Mesodermal cell (in vitro differentiated cells): ENCODE measurements around the gene GARIN5A.
"Not testable (repeated sequence)": the region's sequence is repeated elsewhere in the genome, so short reads cannot be mapped to it uniquely, and the experiment has no call there.

Experiments used
- H3K27ac ChIP-seq: 2 replicates; pipeline ENCODE4 v1.7.0; 2013; ENCODE audit warnings: mild to moderate bottlenecking, low read depth, low read length, moderate library complexity; ENCODE audit not compliant: severe bottlenecking
- H3K36me3 ChIP-seq: 2 replicates; pipeline ENCODE4 v1.7.1; 2013; ENCODE audit warnings: mild to moderate bottlenecking, low read length, moderate library complexity; ENCODE audit not compliant: control insufficient read depth, insufficient read depth
- H3K4me1 ChIP-seq: one replicate; pipeline ENCODE4 v1.7.1; 2013; ENCODE audit warnings: mild to moderate bottlenecking, low read length; ENCODE audit not compliant: insufficient read depth, control insufficient read depth, poor library complexity, severe bottlenecking
- H3K4me3 ChIP-seq: 2 replicates; pipeline ENCODE4 v1.7.0; 2013; ENCODE audit warnings: low read length, control low read depth, mild to moderate bottlenecking; ENCODE audit not compliant: insufficient read depth, poor library complexity, severe bottlenecking; ENCODE audit errors: extremely low read depth
- H3K9me3 ChIP-seq: 2 replicates; pipeline ENCODE4 v1.7.1; 2013; ENCODE audit warnings: mild to moderate bottlenecking, low read length, moderate library complexity; ENCODE audit not compliant: control insufficient read depth
- WGBS, 2 experiments: methylation state at CpG; one replicate each; pipeline ENCODE4 v1.1.5; 2013; ENCODE audit warnings: missing lambda C conversion rate in 2 of 2; ENCODE audit not compliant: insufficient coverage in 2 of 2; 5-methylcytosine and 5-hydroxymethylcytosine counted together

Gene GARIN5A

GRCh38 chr19:50476907-50477238 lies 225 bp upstream of the GARIN5A start:
- H3K9me3 ChIP-seq: peaks cover 6% of the 10 kb centered on the region
- H3K27ac ChIP-seq: no peak overlapping the region
- H3K4me3 ChIP-seq: peak overlapping the region; percentile 71
- 19 to 22% methylated on average over 15 to 16 of the region's 20 CpGs for WGBS, 2 experiments
- no peaks in the 10 kb centered on the region for H3K4me1 ChIP-seq
- peaks cover 26% of the 10 kb centered on the region for H3K36me3 ChIP-seq

DNA sequence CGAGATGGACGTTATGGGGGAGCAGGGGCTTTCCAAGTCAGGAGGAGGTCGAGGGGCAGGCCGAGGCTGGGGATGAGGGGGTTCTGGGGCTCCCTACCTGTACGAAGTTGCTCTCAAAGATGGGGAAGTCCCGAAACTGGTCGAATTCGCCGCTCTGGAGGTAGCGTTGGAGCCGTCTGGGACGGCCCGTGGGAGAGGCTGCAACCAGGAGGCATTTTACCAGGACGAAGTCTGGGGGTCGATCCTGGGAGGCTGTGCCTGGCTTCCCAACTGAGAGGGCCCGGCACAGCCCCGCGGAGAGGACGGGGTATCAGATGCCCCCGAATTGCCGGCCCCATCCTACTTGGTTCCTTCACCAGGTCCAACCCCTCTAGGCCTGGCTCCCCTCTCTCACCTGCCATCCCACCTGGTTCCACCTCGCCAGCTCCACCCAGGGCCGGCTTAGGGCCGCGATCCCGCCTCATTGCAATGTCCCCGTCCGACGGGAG lies 868 bp downstream of the GARIN5A start:
- no peak overlapping the region for H3K27ac ChIP-seq
- peak overlapping the region; percentile 71 for H3K4me3 ChIP-seq

GRCh38 chr19:50475101-50475568 lies 1.5 kb downstream of the GARIN5A start:
- Histone ChIP-seq H3K36me3 (peaks cover 20% of the 10 kb centered on the region), H3K4me3 (no peak overlapping the region), H3K9me3 (peaks cover 6% of the 10 kb centered on the region), H3K27ac (no peak overlapping the region), H3K4me1 (no peaks in the 10 kb centered on the region)
- WGBS, 2 experiments: 85 to 87% methylated on average over 9 to 11 of the region's 12 CpGs

More for the DNA sequence above, 868 bp downstream of the GARIN5A start:
- Histone ChIP-seq H3K36me3 (peaks cover 20% of the 10 kb centered on the region), H3K4me1 (no peaks in the 10 kb centered on the region), H3K9me3 (peaks cover 6% of the 10 kb centered on the region)
- 79 to 86% methylated on average over 28 to 29 of the region's 29 CpGs for WGBS, 2 experiments

DNA sequence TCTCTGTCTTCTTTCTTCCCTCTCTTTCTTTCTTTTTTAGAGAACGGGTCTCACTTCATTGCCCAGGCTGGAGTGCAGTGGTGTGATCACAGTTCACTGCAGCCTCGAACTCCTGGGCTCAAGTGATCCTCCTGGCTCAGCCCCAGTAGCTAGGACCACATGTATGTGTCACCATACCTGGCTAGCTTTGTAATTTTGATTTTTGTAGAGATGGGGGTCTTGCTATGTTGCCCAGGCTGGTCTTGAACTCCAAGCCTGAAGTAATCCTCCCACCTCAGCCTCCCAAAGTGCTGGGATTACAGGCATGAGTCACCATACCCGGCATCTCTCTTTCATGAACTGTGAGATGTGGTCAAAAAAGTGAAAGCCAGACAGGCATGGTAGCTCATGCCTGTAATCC lies 3.3 kb downstream of the GARIN5A start:
- H3K27ac ChIP-seq, H3K9me3 ChIP-seq, H3K4me1 ChIP-seq, H3K4me3 ChIP-seq, H3K36me3 ChIP-seq: not testable (repeated sequence)
- WGBS, 2 experiments: 67 to 71% methylated on average over 1 to 3 of the region's 3 CpGs

- Histone ChIP-seq H3K27ac (no peak overlapping the region), H3K4me3 (no peak overlapping the region), H3K9me3 (no peaks in the 10 kb centered on the region), H3K4me1 (no peaks in the 10 kb centered on the region), H3K36me3 (no peaks in the 10 kb centered on the region)
- WGBS, 2 experiments: 93 to 95% methylated on average over 4 to 6 of the region's 6 CpGs
Measured at GRCh38 chr19:50468818-50469217, 7.8 kb downstream of the GARIN5A start.

- no peaks in the 10 kb centered on the region for H3K9me3 ChIP-seq
- H3K4me1 ChIP-seq: no peaks in the 10 kb centered on the region
- 91 to 93% methylated on average over 14 to 18 of the region's 18 CpGs for WGBS, 2 experiments
- no peak overlapping the region for H3K27ac ChIP-seq
- no peak overlapping the region for H3K4me3 ChIP-seq
- no peaks in the 10 kb centered on the region for H3K36me3 ChIP-seq
Measured at GRCh38 chr19:50467566-50467965, 9.1 kb downstream of the GARIN5A start.

DNA sequence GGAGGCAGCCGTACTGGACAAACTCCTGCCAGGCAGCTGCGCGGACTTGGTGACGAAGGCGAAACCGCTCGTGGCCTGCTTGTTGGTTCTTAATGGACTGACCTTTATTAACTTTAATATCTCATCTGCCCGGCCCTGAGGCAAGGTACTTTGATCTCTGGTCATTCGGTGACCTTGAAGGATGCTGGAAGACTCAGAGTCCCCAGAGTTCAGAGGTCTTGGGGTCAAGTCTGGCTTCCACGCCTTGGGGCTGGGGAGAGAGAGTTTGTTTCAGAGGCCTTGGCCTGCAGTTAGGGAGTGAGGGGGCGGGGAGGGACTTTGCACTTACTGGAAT lies 10.0 kb downstream of the GARIN5A start:
- H3K27ac ChIP-seq: no peak overlapping the region
- no peak overlapping the region for H3K4me3 ChIP-seq
- no peaks in the 10 kb centered on the region for H3K9me3 ChIP-seq
- WGBS, 2 experiments: 89 to 97% methylated on average over 1 to 4 of the region's 11 CpGs
- H3K4me1 ChIP-seq: no peaks in the 10 kb centered on the region
- no peaks in the 10 kb centered on the region for H3K36me3 ChIP-seq

DNA sequence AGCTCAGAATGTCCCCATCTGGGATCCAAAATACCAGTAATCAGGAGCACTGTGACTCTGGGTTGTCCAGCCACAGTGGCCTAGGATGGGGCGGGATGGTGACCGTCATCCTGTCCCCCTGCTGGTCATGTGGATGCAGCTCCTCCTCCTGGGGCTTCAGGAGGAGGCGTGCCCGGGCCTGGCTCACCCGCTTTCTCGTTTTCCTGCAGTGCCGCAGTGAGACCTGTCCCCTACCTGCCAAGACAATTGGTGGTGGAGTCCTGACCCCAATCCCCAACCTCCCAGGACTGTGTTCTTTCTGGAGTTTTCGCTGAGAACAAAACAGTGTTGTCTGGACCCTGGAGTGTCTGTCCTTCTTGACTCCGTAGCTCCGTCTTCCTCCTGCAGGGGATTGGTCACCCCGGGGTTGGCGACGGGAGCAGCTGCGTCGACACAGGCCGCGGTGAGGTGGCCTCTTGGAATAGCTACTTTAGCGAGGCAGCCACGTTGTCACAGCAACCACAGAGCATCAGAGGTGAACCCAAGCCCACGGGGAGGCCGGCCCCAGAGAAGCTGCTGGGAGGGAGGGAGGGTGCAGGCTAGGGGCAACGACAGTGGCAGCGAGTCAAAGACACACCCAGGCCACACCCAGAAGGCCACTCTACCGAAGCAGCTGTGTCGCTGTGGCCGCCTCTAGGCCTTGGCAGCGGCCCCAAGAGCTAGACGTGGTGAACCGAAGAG lies 10.5 kb downstream of the GARIN5A start:
- Histone ChIP-seq H3K27ac (no peak overlapping the region), H3K4me1 (no peaks in the 10 kb centered on the region), H3K36me3 (no peaks in the 10 kb centered on the region), H3K4me3 (no peak overlapping the region), H3K9me3 (no peaks in the 10 kb centered on the region)
- 58 to 60% methylated on average over 23 to 26 of the region's 29 CpGs for WGBS, 2 experiments

- H3K9me3 ChIP-seq: no peaks in the 10 kb centered on the region
- 90 to 96% methylated on average over 12 to 13 of the region's 13 CpGs for WGBS, 2 experiments
- no peak overlapping the region for H3K27ac ChIP-seq
- H3K4me1 ChIP-seq: no peaks in the 10 kb centered on the region
- H3K4me3 ChIP-seq: no peak overlapping the region
- H3K36me3 ChIP-seq: no peaks in the 10 kb centered on the region
Measured at GRCh38 chr19:50465000-50465399, 11.6 kb downstream of the GARIN5A start.

DNA sequence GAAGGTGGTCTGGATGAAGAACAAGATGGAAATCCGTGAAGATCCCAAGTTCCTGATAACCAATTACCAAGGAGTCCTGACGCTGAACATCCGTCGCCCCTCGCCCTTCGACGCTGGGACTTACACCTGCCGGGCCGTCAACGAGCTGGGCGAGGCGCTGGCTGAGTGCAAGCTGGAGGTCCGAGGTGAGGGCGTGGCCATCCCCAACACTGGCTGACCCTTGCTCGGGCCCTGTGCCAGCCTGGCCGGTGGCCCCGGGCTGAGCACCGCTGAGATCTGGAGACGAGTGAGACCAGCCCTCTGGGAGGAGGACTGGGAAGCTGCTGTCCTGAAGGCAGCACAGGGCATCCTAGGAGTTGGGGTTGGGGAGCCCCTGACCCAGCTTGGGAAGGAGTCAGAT lies 12.3 kb downstream of the GARIN5A start:
- Histone ChIP-seq H3K4me1 (no peaks in the 10 kb centered on the region), H3K36me3 (no peaks in the 10 kb centered on the region), H3K27ac (no peak overlapping the region), H3K9me3 (no peaks in the 10 kb centered on the region), H3K4me3 (no peak overlapping the region)
- 89 to 92% methylated on average over 18 to 19 of the region's 19 CpGs for WGBS, 2 experiments

DNA sequence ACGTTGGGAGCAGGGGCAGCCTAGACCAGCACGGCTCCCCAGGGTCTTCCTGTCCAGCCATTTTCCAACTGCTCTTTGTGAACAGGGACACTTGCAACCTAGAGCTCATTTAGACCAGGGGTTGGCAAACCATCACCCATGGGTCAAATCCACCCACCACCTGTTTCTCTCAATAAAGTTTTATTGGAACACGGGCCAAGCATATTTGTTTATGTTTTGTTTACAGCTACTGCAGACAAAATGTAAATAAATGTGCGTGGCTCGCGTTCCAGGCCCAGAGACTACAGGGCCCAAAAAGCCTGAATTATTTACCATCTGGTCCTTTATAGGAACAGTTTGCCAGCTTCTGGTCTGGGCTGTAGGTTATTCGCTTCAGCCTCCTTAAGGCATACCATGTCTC lies 13.7 kb downstream of the GARIN5A start:
- Histone ChIP-seq H3K36me3 (no peaks in the 10 kb centered on the region), H3K4me1 (no peaks in the 10 kb centered on the region), H3K4me3 (no peak overlapping the region), H3K9me3 (no peaks in the 10 kb centered on the region), H3K27ac (no peak overlapping the region)
- 88% methylated on average over 6 to 7 of the region's 7 CpGs for WGBS, 2 experiments
